Testis (tissue), 2 donors: ENCODE results near the gene PTRH2.

Source experiments
- CTCF ChIP-seq, 3 experiments: fragments of 450-650 bp in 2 of 3; fragments of 200-600 bp in 1 of 3; sonication (generic) in 1 of 3; IDR thresholded peaks; one replicate each; pipeline ENCODE4 v1.5.1; 2016 to 2019; ENCODE audit warnings: antibody characterized with exemption in 3 of 3, mild to moderate bottlenecking in 2 of 3, moderate library complexity in 1 of 3
- POLR2A ChIP-seq: fragments of 450-650 bp; IDR thresholded peaks from one replicate; pipeline ENCODE4 v1.6.1; 2017; ENCODE audit warnings: antibody characterized with exemption, mild to moderate bottlenecking, moderate library complexity

GRCh38 chr17:59707149-59707970, at the start of gene PTRH2, which contains the start of gene VMP1:
- no peak for TF ChIP-seq CTCF (IDR thresholded peaks at IDR 0.05)
- TF ChIP-seq POLR2A, result peak; percentile 81
